Activated CD4-positive, alpha-beta T cell treated with anti-CD3 and anti-CD28 coated beads, Interleukin-10, Interleukin-2, amounts not matched to agents 100 ng/mL and 50 ng/mL, durations not matched to agents 16 hours and 8 hours (primary cell): ENCODE results near the gene HFM1.
"Not testable (repeated sequence)": the region's sequence is repeated elsewhere in the genome, so short reads cannot be mapped to it uniquely, and the experiment has no call there.

Experiments
- DNase-seq: peaks from one replicate; pipeline ENCODE4 v3.0.0-alpha.2; 2020

Gene HFM1

DNA sequence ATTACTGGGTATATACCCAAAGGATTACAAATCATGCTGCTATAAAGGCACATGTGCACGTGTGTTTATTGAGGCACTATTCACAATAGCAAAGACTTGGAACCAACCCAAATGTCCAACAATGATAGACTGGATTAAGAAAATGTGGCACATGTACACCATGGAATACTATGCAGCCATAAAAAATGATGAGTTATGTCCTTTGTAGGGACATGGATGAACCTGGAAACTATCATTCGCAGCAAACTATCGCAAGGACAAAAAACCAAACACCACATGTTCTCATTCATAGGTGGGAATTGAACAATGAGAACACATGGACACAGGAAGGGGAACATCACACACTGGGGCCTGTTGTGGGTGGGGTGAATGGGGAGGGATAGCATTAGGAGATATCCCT is 32.4 kb downstream of the HFM1 start:
- DNase-seq: not testable (repeated sequence)

DNA sequence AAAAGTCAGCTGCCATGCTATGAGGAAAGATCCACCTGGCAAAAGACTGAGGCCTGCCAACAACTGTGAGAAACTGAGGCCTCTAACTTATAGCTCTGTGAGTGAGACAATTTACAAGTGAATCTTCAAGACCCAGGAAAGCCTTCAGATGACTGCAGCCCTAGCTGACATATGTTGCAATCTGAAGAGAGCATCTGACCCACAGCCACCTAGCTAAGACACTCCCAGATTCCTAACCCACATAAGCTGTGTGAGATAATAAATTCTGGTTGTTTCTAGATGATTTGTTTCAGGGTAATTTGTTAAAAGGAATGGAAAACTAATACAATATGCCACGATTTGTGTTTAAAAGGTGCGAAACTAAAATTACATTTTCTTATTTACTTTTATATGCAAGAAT is 55.1 kb downstream of the HFM1 start:
- DNase-seq: no peak

DNA sequence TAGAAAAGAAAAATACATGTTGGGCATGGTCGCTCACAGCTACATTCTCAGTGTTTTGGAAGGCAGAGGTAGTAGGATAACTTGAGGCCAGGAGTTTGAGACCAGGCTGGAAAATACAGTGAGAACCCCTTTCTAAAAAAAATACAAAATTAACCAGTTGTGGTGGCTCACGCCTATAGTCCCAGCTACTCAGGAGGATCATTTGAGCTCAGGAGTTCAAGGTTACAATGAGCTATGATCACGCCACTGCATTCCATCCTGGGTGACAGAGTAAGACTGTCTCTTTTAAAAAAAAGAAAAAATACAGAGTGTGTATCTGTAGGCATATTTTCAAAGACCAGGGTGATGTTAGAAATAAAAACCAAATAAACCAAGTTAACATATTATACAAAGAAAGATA is 57.8 kb downstream of the HFM1 start:
- DNase-seq: no peak

DNA sequence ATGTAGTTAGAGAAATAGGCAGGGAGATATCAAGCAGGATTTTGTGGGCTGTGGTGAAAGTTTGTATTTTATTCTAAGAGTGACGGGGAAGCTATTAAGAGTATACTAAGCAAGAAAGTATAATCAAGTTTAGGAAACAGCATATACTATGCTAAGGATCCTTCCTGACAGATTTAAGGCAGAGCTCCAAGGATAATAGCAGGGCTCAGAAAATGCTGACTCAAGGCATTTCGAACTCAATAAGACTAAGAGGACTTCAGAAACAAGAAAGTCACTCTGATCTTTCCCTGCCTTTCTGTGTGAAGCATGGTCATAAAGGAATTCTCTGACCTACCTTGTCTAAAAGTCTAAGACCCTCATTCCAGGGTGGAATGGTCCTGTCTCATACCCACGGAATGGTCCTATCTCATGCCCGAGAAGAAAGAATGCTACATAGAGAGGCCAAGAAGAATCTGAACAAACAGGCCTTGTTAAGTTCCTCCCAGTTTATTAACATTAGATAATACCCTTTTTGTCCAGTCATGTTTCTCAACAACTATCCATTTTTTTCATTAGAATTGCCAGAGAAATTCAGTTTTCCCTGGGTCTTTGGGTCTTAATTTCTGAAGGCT is 59.1 kb downstream of the HFM1 start:
- no peak for DNase-seq

DNA sequence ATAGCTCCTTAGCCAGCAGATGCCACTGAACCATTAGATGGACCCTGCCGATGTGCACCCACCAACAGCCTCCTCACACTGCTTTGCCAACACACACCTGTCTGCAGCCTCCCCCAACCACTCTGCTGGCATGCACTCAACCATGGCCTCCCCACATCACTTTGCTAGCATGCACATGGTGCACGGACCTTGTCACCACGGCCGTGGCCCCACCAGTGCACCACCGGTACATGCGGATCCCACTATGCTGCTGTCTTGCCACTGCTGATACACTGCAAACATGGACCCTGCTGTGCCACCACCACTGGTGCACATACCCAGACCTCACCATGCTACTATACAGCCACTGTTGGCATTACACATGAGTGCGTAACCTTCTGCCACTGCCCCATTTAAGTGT is 66.1 kb downstream of the HFM1 start:
- no peak for DNase-seq

DNA sequence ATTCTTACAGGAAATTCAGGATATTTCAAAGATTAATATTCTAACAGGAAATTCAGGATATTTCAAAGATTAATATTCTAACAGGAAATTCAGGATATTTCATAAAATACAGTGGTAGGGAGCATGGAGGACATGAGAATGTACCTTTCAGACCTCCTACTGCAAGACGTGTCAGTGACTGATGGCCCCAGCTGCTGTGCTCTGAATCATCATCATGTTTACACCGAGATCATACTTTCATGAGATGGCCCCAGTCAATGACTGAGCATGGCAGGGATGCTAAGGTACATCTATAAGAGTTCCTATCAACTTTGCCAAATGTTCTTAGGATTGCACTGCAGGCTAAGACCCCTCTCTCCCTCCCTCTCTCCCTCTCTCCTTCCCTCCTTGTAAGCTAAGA is 69.0 kb downstream of the HFM1 start:
- no peak for DNase-seq

DNA sequence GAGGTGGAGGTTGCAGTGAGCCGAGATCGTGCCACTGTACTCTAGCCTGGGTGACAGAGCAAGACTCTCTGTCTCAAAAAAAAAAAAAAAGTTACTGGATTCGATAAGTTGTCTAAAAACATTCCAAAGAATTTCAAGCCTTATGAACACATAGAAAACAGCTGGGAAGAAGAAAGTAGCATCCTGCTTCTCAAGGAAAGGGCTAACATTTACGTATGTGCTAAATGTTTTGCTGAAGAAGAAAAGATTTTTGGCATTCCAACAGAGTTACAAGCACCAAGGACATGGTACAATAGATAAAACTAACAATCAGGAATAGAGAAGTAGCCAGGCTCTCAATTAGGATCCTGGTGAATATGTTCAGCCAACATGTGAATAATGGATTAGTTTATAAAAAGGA is 69.8 kb downstream of the HFM1 start:
- no peak for DNase-seq

DNA sequence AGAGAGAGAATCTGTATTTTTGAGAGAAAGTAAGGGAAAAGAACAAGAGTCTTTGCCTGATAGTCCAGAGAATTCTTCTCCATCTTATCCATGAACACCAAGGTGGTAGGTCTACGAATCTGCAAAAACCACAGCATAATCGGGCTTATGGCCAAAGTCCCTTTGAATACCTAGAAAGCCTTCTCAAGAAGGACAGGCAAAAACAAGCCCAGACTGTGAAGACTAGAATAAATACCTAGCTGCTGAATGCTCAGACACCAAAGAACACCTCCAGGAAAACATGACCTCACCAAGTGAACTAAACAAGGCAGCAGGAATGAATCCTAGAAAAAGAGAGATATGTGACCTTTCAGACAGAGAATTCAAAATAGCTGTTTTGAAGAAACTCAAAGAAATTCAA is 79.2 kb downstream of the HFM1 start:
- no peak for DNase-seq

DNA sequence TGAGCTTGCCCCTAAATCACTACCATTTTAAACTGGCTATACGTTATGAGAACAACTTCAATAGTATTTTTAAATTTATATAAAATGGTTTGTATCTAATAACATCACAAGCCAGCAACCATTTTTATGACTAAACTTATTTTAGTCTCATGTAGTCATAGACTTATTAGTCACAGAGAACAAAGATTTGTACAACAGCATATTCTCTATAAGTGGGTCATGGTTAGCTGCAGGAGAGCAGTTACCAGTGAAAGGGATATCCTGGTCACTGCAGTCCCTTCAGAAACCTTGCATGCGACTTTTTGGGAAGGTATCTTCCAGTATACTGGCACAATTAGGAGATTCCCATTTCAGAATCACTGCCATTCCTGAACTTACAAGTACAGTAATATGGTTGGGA is 90.0 kb downstream of the HFM1 start:
- no peak for DNase-seq

DNA sequence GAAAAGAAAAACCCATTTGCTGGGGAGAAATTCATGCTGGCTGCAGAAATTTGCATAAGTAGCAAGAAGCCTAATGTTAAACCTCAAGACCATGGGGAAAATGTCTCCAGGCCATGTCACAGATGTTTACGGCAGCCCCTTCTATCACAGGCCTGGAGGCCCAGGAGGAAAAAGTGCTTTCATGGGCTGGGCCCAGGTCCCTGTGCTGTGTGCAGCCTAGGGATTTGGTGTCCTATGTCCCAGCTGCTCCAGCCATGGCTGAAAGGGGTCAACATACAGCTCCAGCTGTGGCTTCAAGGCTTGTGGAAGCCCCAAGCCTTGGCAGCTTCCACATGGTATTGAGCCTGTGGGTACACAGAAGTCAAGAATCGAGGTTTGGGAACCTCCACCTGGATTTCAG is 93.0 kb downstream of the HFM1 start:
- no peak for DNase-seq

DNA sequence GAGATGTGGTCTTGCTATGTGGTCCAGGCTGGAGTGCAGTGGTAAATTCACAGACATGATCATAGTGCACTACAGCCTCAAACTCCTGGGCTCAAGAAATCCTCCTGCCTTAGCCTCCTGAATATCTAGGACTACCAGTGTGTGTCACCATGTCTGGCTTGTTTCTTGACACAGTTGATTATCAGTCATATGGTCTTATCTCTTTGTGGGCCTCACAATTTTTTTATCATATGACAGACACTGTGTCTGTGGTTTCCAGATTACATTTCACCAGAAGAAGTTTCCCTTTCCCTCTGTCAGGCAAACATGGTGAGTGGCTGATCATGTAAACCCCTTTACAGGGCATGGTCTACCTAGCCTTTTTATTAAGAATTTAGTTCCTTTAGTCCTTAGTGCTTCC is 96.1 kb downstream of the HFM1 start:
- no peak for DNase-seq

DNA sequence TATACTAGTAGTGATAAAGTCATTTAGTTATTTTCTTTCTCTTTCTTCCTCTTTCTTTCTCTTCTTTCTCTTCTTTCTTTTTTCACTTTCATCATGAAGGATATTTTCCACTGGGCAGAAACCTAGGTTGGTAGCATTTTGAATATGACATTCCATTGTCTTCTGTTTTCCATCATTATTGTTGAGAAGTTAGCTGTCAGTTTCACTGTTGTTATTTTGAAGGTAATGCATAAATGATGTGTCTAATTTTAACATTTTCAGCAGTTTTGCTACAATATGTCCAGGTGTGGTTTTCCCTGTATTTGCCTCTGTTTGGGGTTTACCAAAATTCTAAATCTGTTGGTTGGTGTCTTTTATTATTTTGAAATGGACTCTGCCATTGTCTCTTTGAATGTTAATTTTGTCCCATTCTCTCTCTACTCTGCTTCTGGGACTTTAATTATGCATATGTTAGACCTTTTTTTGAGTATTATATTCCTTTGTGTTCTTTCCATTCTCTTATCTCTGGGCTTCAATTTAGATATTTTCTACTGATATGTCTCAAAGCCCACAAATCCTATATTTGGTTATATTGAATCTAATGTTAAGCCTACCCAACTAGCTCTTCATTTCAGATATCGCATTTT is 96.7 kb downstream of the HFM1 start:
- DNase-seq: no peak

DNA sequence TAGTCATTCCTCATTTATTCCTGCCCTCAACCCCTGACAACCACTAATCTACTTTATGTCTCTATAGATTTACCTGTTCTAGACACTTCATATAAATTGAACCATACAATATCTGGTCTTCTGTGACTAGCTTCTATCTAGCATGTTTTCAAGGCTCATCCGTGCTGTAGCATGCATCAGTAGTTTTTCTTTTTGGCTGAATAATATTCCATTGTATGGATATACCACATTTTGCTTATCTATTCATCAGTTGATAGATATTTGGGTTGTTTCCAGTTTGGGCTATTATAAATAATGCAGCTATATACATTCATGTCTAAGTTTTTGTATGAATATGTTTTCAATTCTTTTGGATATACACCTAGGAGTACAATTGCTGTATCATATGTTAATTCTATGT is 101.5 kb downstream of the HFM1 start:
- no peak for DNase-seq

DNA sequence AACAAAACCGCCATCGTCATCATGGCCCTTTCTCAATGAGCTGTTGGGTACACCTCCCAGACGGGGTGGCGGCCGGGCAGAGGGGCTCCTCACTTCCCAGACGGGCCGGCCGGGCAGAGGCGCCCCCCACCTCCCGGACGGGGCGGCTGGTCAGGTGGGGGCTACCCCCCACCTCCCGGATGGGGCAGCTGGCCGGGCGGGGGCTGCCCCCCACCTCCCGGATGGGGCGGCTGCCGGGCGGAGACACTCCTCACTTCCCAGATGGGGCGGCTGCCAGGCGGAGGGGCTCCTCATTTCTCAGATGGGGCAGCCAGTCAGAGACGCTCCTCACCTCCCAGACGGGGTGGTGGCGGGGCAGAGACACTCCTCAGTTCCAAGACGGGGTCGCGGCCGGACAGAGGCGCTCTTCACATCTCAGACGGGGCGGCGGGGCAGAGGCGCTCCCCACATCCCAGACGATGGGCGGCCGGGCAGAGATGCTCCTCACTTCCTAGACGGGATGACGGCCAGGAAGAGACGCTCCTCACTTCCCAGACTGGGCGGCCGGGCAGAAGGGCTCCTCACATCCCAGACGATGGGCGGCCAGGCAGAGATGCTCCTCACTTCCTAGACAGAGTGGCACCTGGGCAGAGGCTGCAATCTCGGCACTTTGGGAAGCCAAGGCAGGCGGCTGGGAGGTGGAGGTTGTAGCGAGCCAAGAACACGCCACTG is 115.6 kb downstream of the HFM1 start:
- not testable (repeated sequence) for DNase-seq

DNA sequence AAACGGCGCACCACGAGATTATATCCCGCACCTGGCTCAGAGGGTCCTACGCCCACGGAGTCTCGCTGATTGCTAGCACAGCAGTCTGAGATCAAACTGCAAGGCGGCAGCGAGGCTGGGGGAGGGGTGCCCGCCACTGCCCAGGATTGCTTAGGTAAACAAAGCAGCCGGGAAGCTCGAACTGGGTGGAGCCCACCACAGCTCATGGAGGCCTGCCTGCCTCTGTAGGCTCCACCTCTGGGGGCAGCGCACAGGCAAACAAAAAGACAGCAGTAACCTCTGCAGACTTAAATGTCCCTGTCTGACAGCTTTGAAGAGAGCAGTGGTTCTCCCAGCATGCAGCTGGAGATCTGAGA is 117.7 kb downstream of the HFM1 start:
- DNase-seq: not testable (repeated sequence)

DNA sequence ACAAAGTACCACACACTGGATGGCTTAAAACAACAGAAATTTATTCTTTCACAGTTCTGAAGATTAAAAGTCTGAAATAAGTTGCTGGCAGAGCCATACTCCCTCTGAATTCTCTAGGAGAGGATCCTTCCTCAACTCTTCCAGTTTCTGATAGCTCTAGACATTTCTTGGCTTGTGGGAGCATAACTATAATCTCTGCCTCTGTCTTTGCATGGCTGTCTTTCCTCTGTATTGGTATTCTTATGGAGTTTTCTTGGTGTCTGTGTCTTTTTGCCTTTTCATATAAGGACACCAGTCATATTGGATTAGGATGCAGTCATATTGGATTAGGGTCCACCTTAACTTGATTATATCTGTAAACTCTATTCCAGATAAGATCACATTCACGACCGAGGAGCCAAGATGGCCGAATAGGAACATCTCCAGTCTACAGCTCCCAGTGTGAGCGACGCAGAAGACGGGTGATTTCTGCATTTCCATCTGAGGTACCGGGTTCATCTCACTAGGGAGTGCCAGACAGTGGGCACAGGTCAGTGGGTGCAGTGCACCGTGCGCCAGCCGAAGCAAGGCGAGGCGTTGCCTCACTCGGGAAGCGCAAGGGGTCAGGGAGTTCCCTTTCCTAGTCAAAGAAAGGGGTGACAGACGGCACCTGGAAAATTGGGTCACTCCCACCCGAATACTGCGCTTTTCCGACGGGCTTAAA is 118.2 kb downstream of the HFM1 start:
- not testable (repeated sequence) for DNase-seq

DNA sequence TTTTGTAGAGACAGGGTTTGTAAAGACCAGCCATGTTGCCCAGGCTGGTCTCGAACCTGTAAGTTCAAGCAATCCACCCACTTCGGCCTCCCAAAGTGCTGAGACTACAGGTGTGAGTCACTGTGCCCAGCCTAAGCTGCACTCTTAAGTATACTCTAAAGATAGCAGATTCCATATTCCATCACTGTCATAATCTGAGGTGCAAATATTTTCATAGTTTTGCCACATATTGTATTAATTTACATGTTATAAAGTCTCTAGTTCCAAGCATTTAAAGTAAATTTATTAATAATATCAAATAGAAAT is 121.3 kb downstream of the HFM1 start:
- no peak for DNase-seq

DNA sequence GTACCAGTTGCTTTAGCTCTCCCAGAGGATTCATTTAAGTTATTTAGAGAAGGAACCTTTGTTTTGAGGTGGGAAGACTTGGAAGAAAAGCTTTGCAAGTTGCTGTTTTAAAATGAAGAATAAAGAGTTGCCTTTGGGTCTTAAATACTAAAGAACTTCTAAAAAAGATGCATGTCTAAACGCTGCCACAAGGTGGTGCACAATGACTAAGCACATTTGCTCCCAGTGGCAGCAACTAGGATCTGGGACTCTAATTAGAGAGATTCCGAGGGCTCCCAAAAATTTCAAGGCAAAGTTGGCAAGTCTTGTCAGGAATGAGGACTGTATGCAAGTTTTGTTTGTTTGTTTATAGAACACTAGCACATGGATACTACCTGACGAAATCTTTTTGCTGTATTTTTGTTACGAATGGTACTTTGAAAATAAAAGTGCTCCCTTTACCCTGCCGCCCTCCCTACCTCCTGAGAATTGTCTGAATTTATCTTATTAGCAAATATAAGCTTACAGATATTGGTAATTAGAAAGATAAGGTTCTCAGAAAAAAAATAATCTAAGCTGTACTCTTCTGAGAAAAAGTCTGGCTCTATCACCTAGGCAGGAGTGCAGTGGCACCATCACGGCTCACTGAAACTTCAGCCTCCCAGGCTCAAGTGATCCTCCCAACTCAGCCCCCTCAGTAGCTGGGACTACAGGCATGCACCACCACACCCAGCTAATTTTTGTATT is 121.8 kb downstream of the HFM1 start:
- peak; percentile 53 for DNase-seq

DNA sequence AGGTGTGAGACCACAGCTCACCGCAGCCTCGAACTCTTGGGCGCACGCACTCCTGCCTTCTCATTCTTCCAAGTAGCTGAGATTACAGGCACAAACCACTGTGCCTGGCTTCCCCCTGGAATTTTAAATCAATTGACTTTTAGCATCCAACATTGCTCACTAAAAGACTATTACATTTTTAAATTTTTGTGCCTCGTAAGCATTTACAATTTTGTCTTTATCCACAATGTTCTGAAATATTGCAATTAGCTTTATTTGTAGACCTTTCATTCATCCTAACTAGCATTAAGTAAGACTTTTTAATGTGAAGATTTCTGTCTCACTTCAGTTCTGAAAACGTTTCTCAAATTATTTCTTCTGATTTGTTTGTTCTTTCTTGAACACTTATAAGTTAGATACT is 122.9 kb downstream of the HFM1 start:
- DNase-seq: no peak

DNA sequence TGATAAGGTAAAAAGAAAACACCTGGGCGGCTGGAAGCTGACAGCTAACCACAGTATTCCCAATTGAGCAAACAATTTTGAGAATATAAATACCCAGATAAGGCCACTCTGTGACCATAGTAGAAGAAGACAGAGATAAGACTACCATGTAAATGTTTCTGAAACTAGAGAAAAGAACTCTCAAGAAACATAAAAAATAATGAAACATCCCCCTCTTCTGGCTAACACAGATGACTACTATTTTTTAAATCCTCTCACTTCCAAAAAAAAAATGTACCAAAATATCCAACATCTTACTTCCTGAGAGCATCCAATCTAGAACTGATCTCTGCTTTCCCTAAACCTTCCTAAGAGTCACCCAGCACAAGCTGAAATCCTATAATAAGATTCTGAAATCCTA is 125.9 kb downstream of the HFM1 start:
- no peak for DNase-seq

DNA sequence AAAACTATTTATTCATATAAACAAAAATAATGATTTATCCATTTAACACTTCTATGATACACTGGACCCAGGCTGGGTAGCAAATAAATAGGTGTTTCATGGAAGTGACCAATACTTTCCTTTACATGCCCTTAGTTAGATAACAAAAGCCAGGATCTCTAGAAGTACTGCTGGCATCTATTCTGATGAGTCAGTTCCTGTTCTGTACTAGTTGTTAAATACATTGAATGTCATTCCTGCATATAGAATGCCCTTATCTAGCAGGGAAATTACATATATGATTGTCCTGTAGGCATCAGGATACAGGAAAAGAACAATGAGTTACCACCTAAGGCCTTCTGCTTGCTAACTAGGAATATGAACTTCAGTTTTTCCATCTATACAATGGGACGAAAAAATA is 130.8 kb downstream of the HFM1 start:
- no peak for DNase-seq

DNA sequence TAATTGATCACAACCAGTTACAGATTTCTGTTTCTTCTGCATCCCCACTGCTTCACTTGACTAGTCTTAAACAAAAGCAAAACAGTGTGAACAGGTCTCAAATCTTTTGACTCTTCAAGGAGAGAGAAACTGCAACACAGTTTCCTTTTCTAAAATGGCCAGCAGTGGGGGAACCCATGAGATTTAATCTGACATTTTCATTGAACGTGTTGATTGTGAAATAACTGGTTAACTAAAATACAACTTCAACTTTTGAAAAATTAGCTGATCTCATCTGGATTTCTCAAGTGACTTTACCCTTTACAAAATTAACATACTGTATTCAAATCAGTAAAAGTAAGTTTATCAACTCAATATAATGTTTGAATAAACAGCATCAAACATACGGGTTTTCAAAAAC is 143.0 kb downstream of the HFM1 start:
- DNase-seq: no peak

DNA sequence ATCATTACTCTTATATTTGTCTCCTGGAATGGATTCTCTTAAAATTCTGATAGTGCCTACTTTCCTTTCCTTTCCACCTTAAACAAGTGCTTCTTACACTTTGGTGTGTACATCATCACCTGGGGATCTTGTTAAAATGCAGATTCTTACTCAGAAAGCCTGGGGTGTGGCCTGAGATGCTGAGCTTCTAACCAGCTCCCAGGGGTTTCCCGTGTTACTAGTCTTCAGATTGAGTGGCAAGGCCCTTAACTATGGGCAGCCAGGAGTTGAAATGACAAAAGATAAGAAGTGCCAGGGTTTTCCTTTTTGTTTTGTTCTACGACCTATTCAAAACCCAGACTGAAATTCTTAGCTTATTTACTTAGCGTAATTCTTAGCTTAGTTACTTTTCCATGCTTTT is 159.2 kb downstream of the HFM1 start:
- DNase-seq: no peak

DNA sequence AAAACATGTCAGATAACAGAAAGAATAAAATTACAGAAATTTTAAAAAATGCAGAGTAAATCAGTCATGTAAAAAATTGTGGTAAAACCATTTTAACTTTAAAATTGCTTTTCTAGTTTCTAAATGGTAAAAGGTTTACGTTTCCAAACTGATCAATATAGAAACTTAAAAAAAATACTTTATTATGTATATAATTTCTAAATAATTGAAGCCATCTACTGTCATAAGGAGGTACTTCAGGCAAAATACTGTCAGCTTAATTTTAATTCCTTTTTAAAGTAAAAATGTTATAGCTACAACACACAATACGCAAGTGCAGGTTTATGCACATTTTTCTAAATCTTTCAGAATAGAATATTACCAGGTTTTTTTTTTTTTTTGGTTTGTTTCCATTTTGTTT is 159.9 kb downstream of the HFM1 start:
- no peak for DNase-seq
